ENCODE results near the gene CDH4. TPM values are rescaled to one million over a fixed set of nuclear protein-coding genes. Genes with fewer than 3 reads are reported as not detected.

CDH4 gene
- total RNA-seq, 1 donor from 2014 or later: 8.3 TPM

DNA sequence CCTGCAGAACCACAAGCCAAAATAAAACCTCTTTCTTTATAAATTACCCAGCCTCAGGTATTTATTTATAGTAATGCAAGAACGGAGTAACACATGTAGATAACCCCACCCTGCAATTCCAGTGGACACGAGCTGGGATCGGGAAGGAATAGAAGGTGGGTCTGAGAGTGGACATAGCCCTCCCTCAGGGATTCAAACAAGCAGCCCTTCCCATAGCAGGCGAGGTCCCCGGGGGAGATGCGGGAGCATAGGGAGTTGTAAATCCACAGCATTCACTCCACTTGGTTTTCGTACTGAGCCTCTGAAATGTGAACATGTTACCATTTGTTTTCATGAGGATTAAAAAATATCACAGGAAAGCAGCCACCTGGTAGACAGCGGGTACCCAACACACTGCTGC is 312.6 kb downstream of the CDH4 start:
- Mint-ChIP-seq H3K9me3 (no peaks in the 10 kb centered on the region), H3K36me3 (no peaks in the 10 kb centered on the region), H3K4me1 (ENCODE audit: unreplicated experiment) (no peaks in the 10 kb centered on the region), H3K27me3 (peaks cover 18% of the 10 kb centered on the region), H3K27ac (no peak overlapping the region), H3K4me3 (no peak overlapping the region)
- TF ChIP-seq, protein P1, sequence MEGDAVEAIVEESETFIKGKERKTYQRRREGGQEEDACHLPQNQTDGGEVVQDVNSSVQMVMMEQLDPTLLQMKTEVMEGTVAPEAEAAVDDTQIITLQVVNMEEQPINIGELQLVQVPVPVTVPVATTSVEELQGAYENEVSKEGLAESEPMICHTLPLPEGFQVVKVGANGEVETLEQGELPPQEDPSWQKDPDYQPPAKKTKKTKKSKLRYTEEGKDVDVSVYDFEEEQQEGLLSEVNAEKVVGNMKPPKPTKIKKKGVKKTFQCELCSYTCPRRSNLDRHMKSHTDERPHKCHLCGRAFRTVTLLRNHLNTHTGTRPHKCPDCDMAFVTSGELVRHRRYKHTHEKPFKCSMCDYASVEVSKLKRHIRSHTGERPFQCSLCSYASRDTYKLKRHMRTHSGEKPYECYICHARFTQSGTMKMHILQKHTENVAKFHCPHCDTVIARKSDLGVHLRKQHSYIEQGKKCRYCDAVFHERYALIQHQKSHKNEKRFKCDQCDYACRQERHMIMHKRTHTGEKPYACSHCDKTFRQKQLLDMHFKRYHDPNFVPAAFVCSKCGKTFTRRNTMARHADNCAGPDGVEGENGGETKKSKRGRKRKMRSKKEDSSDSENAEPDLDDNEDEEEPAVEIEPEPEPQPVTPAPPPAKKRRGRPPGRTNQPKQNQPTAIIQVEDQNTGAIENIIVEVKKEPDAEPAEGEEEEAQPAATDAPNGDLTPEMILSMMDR (conservative IDR thresholded peaks at IDR 0.05): no peak
- DNase-seq (ENCODE audit: extremely low spot score, unreplicated experiment): no peak

DNA sequence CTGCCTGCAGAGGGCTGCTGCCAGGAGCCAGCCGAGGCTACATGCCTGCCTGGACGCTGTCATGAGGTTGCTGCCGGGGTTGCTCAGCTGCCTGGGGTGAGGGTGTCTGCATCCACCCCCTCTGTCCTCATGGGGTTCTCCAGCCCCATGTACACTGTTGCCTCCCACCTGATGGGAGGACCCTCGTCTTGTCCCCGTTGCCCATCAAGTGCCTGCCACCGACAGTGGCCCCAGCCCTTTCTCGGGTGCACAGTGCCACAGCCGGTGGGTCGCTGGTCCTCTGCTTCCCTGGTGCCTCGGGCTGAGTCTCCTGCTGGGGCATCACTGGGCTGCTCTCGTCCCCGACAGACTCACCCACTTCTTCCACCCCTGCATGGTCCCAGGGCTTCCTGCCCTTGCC is 313.7 kb downstream of the CDH4 start:
- TF ChIP-seq, protein P1 (conservative IDR thresholded peaks at IDR 0.05): no peak
- Mint-ChIP-seq H3K27me3 (peaks cover 13% of the 10 kb centered on the region), H3K36me3 (no peaks in the 10 kb centered on the region), H3K9me3 (no peaks in the 10 kb centered on the region), H3K4me3 (no peak overlapping the region), H3K27ac (no peak overlapping the region), H3K4me1 (ENCODE audit: unreplicated experiment) (peaks cover 4% of the 10 kb centered on the region)
- DNase-seq (ENCODE audit: extremely low spot score, unreplicated experiment): no peak

DNA sequence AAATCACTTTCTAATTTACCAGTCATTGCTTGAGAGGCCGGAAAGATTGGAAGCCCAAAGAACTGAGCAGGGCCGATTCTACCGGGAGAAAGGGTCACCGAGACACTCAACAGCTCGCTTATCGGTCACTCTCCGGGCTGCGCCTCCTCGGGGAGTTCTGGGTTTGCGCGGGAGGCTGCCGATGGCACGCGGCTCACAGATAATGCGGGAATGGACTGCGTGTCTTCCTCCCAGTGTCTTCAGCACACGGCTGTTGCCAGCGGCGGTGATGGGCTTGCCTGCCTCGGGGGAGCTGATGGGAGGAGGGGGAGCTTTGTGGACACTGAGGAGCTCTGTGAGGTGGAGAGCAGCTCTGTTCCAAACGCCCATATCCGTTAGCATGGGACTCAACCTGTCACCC is 314.6 kb downstream of the CDH4 start:
- TF ChIP-seq, protein P1 (conservative IDR thresholded peaks at IDR 0.05): no peak
- Mint-ChIP-seq H3K27me3 (peaks cover 13% of the 10 kb centered on the region), H3K27ac (no peak overlapping the region), H3K9me3 (no peaks in the 10 kb centered on the region), H3K4me1 (ENCODE audit: unreplicated experiment) (peaks cover 4% of the 10 kb centered on the region), H3K36me3 (no peaks in the 10 kb centered on the region), H3K4me3 (no peak overlapping the region)
- DNase-seq (ENCODE audit: extremely low spot score, unreplicated experiment): no peak

GRCh38 chr20:61567204-61567603 is 315.1 kb downstream of the CDH4 start:
- Mint-ChIP-seq H3K4me1 (ENCODE audit: unreplicated experiment) (peaks cover 4% of the 10 kb centered on the region), H3K36me3 (no peaks in the 10 kb centered on the region), H3K27ac (no peak overlapping the region), H3K9me3 (no peaks in the 10 kb centered on the region), H3K27me3 (peaks cover 13% of the 10 kb centered on the region), H3K4me3 (no peak overlapping the region)
- TF ChIP-seq, protein P1 (conservative IDR thresholded peaks at IDR 0.05): no peak
- DNase-seq (ENCODE audit: extremely low spot score, unreplicated experiment): no peak

DNA sequence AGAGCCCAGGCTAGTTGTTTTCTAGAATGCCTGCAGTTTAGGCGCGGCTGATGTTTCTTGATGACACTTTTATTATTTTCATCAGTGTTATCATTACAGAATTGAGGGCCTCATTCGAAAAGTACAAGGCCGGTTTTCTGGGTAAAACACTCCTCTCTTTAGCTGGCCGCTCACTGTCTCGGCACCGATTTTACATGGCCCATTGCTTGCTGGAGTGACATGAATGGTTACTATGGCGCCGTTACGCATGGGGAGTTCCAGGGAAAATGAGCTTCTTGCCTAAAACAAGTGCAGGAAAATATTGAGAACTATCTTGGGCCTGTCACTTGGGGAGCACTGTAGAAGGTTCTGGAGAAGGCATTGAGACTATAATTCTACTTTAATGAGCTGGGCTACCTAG is 317.8 kb downstream of the CDH4 start:
- no peak for DNase-seq (ENCODE audit: extremely low spot score, unreplicated experiment)
- no peak overlapping the region for H3K4me3 Mint-ChIP-seq
- no peaks in the 10 kb centered on the region for H3K9me3 Mint-ChIP-seq
- TF ChIP-seq, protein P1 (conservative IDR thresholded peaks at IDR 0.05): no peak
- no peaks in the 10 kb centered on the region for H3K36me3 Mint-ChIP-seq
- no peak overlapping the region for H3K27ac Mint-ChIP-seq
- H3K27me3 Mint-ChIP-seq: peaks cover 12% of the 10 kb centered on the region
- peaks cover 4% of the 10 kb centered on the region for H3K4me1 Mint-ChIP-seq (ENCODE audit: unreplicated experiment)

DNA sequence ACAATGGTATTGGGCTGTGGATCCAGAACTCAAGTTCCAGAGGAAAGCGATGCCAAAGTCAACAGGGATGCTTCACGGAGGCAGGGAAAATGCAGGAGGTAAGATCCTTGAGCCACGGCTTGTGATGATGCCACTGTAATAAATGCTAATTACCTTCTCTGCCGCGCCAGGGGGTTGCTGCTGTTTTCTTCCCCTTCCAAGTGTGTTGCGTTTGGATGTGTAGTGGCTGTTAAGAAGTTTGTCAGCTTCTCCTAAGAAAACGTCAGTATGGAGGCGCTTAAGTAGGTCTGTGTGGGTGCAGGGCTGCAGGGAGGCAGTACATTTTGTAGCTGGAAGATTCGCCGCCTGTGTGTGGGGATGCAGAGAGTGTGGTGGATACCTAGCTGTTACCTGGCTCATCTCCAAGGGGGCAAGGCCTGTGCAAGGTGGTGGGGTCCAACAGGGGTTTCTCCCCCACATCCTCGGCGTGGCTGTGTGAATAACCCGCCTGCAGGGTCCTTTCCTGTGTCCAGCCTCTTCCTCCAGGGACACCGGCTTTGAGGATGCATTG is 318.7 kb downstream of the CDH4 start:
- Mint-ChIP-seq H3K4me3 (no peak overlapping the region), H3K4me1 (ENCODE audit: unreplicated experiment) (peaks cover 4% of the 10 kb centered on the region), H3K27ac (no peak overlapping the region), H3K36me3 (no peaks in the 10 kb centered on the region), H3K27me3 (peaks cover 14% of the 10 kb centered on the region), H3K9me3 (no peaks in the 10 kb centered on the region)
- DNase-seq (ENCODE audit: extremely low spot score, unreplicated experiment): no peak
- TF ChIP-seq, protein P1 (conservative IDR thresholded peaks at IDR 0.05): no peak
